ENCODE data around the gene PALD1.
A peak's percentile ranks its signal among the peaks of the same experiment; 100 is the strongest.
"Not testable (repeated sequence)": the region's sequence is repeated elsewhere in the genome, so short reads cannot be mapped to it uniquely, and the experiment has no call there.

The PALD1 gene

DNA sequence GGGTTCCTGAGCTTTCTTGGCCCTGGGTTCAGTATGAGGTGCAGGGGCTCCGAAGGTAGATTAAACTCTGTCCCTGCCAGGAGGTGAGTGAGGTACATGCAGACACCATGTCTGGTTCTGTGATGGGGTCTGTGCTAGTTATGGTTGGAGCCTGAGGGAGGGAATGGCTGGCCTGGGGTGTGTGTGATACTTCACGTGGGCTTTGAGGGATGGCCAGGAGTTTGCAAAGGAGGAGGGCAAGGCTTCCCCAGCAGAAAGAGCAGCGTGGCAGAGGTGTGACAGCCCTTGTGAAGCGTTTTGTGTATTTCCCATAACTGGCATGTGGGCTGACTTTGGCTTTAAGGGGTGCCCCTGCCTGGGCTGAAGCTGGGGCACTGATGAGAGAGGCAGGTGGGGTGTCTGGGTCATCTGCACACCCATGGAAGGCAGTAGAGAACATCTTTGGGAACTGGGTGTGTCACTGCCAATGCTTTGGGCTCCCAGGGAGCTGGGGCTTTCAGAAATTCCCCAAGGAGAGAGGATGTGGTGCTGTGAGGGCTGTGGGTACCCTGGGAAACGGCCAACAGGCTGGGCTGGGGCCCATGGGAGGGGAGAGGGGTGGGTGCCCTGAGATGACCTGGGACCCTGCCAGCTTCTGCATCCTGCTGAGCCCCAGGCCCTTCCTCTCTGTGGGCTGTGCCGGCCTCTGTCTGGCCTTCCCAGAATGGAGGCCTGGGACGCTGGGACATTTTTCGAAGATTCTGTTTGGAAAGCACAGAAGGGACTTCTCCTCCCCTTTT, 4.6 kb downstream of the PALD1 start:
- no peak for DNase-seq (ENCODE audit: low spot score)

DNA sequence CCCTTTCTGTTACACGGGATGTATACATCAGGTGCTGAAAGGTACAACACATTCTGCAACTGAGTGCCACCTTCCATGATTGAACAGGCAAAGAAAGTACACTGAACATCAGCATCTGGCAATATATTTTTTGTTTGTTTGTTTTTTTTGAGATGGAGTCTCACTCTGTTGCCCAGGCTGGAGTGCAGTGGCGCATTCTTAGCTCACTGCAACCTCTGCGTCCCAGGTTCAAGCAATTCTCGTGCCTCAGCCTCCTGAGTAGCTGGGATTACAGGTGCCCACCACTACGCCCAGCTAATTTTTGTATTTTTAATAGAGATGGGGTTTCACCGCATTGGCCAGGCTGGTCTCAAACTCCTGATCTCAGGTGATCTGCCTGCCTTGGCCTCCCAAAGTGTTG, 5.3 kb downstream of the PALD1 start:
- DNase-seq (ENCODE audit: low spot score) = not testable (repeated sequence)

DNA sequence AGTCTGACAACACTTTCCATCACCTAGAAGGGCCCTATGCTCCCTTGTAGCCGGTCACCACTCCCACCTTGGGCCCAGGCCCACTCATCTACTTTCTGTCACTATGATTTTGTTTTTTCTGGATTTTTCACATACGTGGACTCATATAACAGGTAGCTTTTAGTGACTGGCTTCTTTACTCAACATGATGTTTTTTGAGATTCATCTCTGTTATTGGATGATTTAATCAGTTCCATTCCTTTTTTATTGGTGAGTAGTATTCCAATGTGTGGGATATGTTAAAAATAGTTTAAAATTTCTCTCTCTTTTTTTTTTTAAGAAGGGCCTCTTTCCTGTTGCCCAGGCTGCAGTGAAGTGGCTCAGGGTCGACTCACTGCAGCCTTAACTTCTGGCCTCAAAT, 9.3 kb downstream of the PALD1 start:
- no peak for DNase-seq (ENCODE audit: low spot score)

DNA sequence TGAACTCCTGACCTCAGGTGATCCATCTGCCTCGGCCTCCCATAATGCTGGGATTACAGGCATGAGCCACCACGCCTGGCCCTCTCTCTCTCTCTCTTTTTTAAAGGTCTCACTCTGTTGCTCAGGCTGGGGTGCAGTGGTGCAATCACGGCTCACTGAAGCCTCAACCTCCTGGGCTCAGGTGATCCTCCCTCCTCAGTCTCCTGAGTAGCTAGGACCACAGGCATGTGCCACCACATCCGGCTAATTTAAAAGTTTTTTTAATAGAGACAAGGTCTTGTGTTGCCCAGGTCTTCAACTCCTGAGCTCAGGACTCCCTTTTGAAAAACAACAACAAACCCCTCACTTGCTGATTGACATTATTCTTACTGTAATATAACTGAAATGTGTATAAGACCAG, 11.6 kb downstream of the PALD1 start:
- no peak for DNase-seq (ENCODE audit: low spot score)

DNA sequence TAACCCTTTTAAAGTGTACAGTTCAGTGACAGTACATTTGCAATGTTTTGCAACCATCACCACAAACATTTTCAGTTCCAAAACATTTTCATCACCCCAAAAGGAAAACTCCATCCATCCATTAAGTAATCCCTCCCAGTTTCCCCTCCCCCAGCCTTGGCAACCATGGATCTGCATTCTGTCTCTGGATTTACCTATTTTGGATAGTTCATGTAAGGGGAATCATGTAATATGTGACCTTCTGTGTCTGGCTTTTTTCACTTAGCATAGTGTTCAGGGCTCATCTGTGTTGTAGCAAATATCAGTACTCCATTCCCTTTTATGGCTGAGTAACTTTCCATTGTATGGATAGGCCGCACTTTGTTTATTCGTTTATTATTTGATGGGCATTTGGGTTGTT, 13.0 kb downstream of the PALD1 start:
- no peak for DNase-seq (ENCODE audit: low spot score)

DNA sequence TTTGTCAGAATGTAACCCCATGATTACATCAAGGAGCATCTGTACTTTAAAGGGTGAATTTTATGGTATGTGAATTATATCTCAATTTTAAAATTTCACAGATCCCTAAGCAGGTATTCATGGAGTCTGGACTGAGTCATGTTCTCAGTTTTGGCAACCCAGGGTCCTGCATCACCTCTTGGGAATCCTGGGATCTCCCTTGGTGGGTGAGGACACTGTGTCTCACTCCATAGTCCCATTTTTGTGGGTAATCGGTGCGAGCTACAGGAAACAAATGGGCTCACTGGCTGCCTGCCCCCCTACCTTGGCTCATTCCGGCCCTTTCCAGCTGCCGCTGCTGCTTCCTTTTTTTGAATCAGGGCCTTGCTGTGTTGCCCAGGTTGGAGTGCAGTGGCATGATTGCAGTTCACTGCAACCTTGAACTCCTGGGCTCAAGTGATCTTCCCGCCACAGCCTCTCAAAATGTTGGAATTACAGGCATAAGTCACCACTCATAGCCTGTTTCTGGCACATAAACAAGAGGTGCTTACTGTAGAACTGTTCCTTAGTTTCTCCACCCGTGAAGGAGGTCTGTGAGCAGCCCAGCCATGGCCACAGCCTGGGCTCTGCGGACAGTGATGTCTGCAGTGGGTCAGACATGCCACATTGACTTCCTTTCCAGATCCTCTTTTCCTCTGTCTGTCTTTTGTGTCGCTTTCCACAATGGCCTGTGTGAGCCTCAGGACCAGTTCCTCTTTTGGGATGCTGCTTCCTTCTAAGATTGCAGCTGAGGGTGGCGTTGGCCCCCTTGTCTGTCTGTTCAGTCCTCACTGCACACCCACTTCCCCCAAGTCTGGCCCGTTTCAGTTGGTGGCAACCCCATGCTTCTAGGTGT, 14.5 kb downstream of the PALD1 start:
- DNase-seq (ENCODE audit: low spot score) = no peak

DNA sequence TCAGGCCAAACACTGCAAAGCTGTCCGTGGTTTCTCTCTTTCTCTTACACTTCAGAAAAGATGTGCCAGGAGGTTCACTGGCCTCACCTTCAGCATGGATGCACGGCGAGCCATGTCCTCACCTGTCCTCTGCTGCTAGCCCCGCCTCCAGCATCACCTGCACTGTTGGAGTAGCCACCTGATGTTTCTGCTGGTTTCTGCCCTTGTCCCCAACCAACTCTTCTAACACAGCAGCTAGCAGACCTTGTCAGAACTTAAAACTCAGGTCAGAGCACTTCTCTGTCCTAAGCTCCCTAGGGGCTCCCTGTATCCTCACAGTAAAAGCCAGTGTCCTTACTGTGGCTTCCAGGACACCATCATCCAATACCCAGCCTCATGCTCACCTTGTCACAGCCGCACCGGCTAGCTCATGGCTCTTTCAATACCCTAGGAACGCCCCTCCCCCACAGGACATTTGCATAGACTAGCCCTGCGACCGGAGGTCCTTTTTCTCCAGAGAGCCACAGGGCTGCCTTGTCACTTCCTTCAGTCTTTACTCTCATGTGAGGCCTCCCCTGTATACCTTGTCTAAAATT, 15.2 kb downstream of the PALD1 start:
- DNase-seq (ENCODE audit: low spot score) = no peak

DNA sequence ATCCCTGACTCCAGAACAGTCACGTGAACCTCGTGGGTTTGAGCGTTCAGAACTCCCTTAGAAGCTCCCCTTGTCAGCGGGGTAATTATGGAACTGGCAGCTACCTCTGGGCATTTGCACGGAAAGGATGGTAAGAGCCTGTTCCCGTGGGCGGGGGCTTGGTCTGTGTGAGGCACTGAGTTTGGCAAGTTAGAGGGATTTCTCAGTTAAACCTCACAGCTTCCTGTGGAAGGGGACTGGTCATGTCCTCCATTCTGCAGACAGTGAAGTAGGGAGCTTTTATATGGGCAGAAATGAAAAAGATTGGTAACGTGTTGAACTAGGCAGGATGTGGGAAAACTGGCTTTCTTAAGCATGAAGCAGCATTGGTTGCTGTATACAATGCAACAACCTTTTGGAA, 16.0 kb downstream of the PALD1 start:
- DNase-seq (ENCODE audit: low spot score) = peak; percentile 35

DNA sequence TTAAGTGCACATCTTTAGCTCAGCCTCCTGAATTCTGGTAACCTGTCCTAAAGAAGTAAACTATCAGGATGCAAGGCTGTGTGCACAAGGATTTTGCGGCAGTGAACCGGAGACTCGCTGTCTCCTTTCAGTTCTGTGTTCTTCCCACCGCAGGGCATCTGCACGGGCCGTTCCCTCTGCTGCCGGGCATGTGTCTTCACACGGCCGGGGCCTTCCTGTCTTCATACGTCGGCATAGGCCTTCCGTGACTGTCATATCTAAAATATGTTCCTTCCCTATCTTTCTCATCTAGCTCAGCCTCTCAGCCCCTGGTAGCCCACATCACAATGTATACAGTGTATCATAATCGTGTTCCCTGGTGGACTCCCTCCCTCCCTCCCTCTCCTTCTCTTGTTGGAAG, 16.4 kb downstream of the PALD1 start:
- DNase-seq (ENCODE audit: low spot score) = peak; percentile 2

DNA sequence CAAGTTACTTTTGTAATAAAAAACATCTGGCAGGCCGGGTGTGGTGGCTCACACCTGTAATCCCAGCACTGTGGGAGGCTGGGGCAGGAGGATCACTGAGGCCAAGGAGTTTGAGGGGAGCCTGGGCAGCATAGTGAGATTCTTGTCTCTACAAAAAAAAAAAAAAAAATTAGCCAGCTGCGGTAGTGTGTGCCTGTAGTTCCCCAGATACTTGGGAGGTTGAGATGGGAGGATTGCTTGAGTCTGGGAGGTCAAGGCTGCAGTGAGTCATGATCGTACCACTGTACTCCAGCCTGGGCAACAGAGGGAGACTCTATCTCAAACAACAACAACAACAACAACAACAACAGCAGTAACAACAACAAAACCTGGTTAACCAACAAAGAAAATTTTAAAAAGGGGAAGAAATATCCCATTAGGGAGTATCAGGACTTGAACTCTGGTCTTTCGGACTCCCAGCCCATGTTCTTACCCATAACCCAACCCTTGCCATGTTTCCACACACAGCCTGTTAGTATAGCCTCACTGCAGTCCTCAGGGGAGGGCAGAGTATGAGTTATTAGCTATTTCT, 17.2 kb downstream of the PALD1 start:
- DNase-seq (ENCODE audit: low spot score) = no peak

DNA sequence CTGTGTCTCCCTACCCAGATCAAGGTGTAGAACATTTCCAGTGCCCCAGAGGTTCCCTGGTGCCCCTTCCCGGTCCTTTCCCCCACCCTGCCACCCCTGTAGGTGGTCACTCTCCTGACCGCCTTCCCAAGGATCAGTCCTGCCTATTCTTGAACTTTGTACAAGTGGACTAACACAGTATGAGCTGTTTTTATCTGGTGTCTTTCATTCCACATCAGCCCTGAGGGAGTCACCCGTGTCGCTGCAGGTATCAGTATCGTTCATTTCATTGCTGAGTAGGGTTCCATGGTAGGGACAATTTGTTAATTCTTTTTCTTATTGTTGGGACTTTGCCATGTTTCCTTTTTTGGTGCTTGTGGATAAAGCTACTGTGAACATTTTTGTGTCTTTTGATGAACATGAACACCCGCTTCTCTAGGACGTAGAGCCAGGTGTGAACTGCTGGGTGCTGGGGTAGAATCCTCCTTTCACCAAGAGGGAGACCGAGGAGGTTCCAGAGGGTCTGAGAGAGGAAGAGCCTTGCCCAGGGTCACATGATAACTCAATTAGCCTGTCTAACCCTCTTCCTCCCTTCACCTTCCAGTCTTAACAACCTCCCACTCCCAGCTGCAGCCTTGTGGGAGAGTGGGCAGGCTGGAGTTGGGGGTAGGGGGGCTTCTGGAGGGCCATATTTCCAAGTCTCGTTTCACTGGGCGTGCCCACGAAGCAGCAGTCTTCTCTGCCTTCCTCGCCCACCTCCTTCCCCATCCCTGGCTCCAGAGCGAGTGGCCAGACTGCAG, 18.0 kb downstream of the PALD1 start:
- DNase-seq (ENCODE audit: low spot score) = no peak

DNA sequence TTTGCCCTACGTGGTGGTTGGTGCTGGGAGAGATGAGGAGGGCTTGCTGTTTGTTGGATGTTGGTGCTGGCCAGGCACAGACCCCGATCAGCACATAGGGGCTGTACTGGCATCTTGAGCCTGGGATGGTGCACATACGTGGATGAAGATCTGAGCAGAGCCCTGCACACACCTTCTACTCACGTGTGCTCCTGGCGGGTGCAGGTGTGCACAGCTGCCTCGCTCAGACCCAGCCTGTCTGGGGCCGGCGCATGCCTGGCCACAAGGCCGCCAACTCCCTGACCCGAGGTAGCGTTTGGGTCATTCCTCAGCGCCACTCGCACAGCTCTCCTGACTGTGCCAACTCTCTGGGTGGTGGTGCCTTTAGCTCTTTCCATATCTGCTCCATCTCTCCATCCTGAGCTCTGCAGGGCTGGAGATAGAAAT, 18.6 kb downstream of the PALD1 start:
- DNase-seq (ENCODE audit: low spot score) = no peak

DNA sequence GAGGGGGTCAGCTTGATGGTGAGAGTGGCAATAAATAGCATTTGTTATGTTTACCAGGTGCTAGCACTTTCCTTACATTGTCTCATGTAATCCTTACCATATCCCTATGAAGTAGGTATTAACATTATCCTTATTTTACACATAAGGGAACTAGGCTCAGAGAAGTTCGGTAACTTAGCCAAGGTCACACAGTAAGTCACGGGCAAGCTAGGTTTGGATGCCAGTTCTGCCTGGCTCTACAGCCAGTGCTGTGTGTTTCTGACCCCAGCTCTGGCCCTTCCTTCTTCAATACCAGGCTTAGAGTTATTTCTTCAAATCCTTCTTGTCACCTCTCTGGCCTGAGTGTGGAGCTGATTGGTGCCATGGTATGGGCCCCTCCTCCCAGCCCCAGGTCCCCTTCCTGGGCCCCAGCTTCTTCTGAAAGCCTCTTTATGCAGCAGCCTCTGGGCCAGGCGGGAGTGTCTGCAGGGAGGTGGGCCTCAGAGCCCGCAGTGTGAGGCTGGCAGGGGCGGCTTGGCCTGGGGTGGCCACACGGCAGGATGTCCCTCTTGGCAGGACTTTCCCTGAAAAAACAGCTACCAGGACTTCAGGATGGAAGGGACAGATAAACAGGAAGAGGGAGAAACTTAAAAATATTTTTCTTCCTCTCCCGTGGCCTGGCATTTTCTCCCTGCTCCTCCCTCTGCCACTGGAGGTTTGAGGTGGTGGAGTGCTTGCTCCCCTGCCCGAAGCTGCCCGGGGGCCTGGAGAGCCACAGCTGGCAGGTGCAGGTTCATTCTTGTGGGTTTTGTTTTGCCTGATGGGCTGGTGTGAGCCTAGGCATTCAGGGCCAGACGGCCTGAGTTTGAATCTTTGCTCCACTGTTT, 20.6 kb downstream of the PALD1 start:
- DNase-seq (ENCODE audit: low spot score) = no peak

DNA sequence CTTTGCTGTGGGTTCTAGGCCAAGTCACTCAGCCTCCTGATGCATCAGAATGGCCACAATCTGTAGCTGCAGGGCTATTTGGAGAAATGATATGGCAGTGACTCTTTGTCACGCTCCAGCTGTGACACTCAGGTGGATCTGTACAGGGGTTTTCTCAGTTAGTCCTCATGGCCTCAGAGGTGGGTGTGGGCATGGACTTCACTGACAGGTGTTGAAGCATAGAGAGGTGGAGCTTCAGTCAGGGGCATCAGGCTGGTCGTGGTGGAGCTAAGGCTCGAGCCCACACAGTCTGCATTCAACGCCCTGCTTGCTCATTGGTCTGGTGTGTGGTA, 21.2 kb downstream of the PALD1 start:
- DNase-seq (ENCODE audit: low spot score) = no peak

DNA sequence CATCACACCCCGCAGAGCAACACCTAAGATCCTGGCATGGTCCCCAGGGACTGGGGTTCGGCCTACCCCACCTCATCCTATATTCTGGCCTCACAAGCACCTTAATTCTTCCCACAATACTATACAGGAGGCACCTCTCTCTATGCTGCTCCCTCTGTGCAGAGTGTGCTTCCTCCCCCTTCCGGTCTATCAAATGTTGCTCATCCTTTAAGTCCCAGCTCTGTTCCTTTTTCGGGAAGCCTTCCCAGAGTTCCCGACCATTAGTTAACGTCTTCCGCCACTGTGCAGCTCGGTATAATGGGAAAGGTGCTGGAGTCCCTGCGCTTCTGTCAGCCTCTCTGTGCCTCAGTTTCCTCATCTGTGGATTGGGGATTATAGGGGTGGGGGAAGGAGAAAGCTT, 21.8 kb downstream of the PALD1 start:
- DNase-seq (ENCODE audit: low spot score) = no peak

DNA sequence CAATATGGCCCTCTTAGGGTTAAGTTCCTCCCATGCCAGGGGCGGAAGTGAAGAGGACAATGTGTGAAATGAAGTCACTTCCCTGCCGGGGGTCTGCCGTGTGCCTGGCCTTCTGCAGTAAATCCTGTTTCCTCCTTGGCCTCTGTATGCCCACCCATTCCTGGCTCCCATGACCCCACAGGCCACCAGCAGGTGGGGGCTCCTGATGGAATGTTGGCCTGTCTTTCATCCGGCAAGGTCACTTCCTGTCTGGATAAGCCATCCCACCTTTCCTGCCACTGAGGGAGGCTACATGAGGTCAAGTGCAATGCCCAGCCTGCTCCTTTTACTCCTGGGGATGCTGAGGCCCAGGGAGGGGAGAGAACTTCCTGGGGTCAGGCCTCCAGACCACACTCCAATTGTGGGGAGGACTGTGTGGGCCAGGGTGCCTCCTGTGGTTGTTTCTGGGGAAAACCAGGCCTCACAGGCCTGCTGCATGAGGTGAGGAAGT, 22.3 kb downstream of the PALD1 start:
- no peak for DNase-seq (ENCODE audit: low spot score)

DNA sequence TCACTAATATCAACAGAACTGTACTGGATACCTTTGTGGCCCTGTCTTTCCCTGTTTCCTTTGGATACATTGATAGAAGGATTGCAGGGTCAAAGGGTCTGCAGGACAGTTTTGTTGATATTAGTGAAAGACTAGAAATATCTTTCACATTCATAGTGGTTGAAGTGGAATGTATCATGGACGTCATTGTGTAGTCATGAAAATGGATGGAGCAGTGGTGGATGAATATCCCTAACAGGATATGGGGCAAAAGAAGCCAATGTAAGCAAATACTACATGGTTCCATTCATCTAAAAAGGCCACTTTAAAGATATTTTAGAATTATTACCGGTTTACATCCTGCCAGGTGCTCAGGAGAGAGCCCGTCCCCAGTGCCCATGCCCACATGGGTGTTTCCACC, 23.8 kb downstream of the PALD1 start:
- no peak for DNase-seq (ENCODE audit: low spot score)

DNA sequence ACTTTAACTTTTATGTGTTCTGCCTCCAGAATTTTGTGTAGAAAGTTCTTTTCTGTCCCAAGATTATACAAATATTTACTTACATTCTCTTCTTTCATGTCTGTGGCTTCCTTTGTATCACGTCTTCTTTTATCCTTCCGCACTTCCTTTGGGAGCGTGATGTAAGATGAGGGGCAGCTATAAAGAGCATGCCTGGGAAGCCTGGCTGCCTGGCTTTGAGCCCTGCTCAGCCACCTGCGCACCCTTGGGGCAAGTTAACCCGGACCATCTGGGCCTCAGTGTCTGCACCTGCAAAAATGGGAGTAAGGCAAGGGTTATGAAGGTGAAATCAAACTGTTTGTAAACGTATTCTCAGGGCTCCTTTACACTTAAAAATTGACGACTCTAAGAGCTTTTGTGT, 25.2 kb downstream of the PALD1 start:
- DNase-seq (ENCODE audit: low spot score) = no peak

DNA sequence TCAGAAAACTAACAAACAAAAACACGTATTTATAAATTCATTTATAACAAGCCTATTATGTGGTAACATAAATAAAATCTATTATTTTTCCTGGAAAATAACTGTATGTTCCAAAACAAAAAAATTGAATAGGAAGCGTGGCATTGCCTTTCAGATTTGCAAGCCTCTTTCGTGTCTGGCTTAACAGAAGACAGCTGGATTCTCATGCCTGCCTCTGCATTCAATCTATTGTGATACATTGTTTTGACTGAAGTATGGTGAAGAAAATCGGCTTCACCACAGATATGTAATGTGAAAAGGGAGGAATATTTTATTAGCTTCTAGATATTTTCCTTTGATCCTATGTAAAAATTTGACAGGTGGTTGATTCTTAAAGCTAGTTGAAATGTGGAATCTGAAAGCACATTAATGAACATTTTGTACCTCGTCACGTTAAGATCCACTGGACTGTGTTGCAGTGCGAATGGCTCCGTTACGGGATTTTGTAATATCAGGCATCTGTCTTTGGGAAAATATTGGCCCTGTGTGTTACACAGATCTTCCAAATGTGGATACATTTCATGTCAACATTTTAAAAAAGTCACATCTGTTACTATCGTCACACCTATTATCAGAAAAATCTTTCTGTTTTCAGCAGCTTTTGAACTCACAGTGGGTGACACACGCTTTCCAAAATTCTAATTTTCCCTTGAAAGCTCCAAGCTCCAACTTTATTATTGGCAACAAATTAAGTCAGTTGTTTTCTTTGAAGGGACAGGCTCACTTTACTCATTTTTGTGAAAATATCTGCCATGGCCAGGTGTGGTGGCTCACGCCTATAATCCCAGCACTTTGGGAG, 26.2 kb downstream of the PALD1 start:
- no peak for DNase-seq (ENCODE audit: low spot score)

DNA sequence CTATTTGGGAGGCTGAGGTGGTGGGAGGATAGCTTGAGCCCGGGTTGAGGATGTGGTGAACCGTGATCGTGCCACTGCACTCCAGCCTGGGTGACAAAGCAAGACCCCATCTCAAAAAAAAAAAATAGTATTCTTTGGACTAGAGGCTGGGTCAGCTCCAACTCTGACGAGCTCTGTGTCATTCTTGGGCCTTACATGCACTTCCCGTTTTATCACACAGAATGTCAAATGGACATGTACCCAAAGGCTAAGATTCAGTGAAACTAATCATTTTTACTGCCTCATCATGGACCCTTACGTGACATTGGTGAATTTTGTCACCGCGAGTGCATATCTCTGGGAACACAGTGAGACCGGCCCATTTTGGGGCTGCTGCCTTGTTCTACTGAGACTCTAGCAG, 27.3 kb downstream of the PALD1 start:
- DNase-seq (ENCODE audit: low spot score) = no peak

Measured in activated CD4-positive, alpha-beta T cell treated with anti-CD3 and anti-CD28 coated beads, Interleukin-2, Interleukin-4, amounts not matched to agents 100 ng/mL and 50 ng/mL, durations not matched to agents 16 hours and 8 hours (primary cell).